ENCODE measurements around the gene NDUFB10.

The NDUFB10 gene

DNA sequence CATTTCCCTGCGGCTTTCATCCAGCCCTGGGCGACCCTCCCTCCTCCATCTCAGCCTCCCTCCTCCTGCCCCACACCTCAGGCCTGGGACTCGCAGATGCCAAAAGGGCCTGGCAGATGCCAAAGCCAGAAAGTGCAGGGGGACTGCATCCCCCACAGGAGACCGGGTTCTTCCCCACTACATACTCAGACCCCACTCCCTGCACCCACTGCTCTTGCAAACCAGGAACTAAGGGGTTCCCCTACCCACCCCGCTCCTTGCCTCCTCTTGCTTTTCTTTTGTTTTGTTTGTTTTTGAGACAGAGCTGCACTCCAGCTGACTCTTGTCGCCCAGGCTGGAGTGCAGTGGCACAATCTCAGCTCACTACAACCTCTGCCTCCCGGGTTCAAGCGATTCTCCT lies 44.4 kb upstream of the NDUFB10 start:
- Histone ChIP-seq H3K4me3 (ENCODE audit: low read depth in 1 of 2, low read length in 2 of 2) (no peak overlapping the region), H3K4me1 (ENCODE audit: insufficient read depth, low read length) (no peaks in the 10 kb centered on the region), H3K79me2 (ENCODE audit: insufficient read depth, low read length) (no peaks in the 10 kb centered on the region), H3K27me3 (ENCODE audit: insufficient read depth, low read length, poor library complexity) (no peaks in the 10 kb centered on the region), H4K20me1 (ENCODE audit: insufficient read depth, low read length) (no peaks in the 10 kb centered on the region), H3K36me3 (ENCODE audit: insufficient read depth, low read length) (no peaks in the 10 kb centered on the region), H3K9ac (ENCODE audit: low read depth, low read length) (no peak overlapping the region), H3K9me3 (ENCODE audit: insufficient read depth, low read length, severe bottlenecking) (no peaks in the 10 kb centered on the region), H3K4me2 (ENCODE audit: insufficient read depth, low read length) (no peak overlapping the region), H3K27ac (ENCODE audit: low read length) (no peak overlapping the region), H2AFZ (ENCODE audit: low read depth, low read length) (no peak overlapping the region)
- DNase-seq (no peak), ATAC-seq (ENCODE audit: insufficient read depth, low read depth) (no peak)
- TF ChIP-seq, protein P1, sequence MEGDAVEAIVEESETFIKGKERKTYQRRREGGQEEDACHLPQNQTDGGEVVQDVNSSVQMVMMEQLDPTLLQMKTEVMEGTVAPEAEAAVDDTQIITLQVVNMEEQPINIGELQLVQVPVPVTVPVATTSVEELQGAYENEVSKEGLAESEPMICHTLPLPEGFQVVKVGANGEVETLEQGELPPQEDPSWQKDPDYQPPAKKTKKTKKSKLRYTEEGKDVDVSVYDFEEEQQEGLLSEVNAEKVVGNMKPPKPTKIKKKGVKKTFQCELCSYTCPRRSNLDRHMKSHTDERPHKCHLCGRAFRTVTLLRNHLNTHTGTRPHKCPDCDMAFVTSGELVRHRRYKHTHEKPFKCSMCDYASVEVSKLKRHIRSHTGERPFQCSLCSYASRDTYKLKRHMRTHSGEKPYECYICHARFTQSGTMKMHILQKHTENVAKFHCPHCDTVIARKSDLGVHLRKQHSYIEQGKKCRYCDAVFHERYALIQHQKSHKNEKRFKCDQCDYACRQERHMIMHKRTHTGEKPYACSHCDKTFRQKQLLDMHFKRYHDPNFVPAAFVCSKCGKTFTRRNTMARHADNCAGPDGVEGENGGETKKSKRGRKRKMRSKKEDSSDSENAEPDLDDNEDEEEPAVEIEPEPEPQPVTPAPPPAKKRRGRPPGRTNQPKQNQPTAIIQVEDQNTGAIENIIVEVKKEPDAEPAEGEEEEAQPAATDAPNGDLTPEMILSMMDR (IDR thresholded peaks at IDR 0.05; ENCODE audit: borderline replicate concordance, extremely low read depth, low read length, poor library complexity, severe bottlenecking): no peak
- TF ChIP-seq EZH2 (IDR thresholded peaks at IDR 0.05; ENCODE audit: borderline replicate concordance, low read depth, low read length, severe bottlenecking): no peak

DNA sequence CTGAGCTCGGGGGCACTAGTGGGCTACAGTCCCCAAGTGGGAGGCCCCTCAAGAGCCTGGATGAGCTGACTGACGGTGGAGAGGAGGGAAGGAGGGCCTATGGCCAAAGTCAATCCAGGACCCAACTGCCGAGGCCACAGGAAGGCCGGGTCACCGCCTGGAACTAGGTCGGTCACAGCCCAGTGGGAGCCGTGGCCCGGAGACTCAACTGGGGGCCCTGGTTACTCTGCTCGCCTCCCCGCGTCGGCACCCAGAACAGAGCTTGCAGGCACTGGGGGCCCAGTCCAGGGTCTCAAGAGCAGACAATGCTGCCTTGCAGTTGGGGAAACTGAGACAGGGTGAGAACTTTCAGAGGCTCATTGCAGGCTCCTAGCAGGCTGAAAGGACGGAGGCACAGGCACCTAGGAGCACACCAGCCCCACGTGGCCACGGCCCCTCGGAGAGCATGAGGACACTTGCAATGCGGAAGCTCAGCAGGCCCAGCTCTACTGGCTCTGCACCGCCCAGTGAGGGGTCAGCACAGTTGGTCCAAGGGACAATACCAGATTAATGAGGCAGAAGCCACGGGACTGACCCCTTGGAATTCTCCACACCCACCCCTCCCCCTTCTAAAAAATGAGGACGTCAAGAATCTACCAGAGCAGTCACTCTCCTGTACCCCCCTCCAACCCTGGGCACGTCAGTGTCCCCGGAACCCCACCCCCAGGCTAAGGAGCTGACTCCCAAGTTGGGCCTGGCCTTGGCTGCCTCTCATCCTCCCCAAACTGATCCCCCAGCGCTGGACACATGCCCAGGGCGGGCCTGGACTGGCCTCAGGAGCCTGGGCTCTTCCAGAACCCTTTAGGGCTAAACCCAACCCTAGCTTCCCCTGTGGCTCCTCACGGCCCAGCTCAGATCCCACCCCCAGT lies 43.4 kb upstream of the NDUFB10 start:
- Histone ChIP-seq H3K79me2 (ENCODE audit: insufficient read depth, low read length) (no peaks in the 10 kb centered on the region), H3K9me3 (ENCODE audit: insufficient read depth, low read length, severe bottlenecking) (no peaks in the 10 kb centered on the region), H3K4me3 (ENCODE audit: low read depth in 1 of 2, low read length in 2 of 2) (no peak overlapping the region), H4K20me1 (ENCODE audit: insufficient read depth, low read length) (no peaks in the 10 kb centered on the region), H3K4me2 (ENCODE audit: insufficient read depth, low read length) (no peak overlapping the region), H3K27ac (ENCODE audit: low read length) (no peak overlapping the region), H3K27me3 (ENCODE audit: insufficient read depth, low read length, poor library complexity) (no peaks in the 10 kb centered on the region), H2AFZ (ENCODE audit: low read depth, low read length) (no peak overlapping the region), H3K9ac (ENCODE audit: low read depth, low read length) (no peak overlapping the region), H3K4me1 (ENCODE audit: insufficient read depth, low read length) (no peaks in the 10 kb centered on the region), H3K36me3 (ENCODE audit: insufficient read depth, low read length) (no peaks in the 10 kb centered on the region)
- no peak for DNase-seq
- no peak for TF ChIP-seq EZH2 (IDR thresholded peaks at IDR 0.05; ENCODE audit: borderline replicate concordance, low read depth, low read length, severe bottlenecking)
- TF ChIP-seq, protein P1 (IDR thresholded peaks at IDR 0.05; ENCODE audit: borderline replicate concordance, extremely low read depth, low read length, poor library complexity, severe bottlenecking): no peak
- no peak for ATAC-seq (ENCODE audit: insufficient read depth, low read depth)

DNA sequence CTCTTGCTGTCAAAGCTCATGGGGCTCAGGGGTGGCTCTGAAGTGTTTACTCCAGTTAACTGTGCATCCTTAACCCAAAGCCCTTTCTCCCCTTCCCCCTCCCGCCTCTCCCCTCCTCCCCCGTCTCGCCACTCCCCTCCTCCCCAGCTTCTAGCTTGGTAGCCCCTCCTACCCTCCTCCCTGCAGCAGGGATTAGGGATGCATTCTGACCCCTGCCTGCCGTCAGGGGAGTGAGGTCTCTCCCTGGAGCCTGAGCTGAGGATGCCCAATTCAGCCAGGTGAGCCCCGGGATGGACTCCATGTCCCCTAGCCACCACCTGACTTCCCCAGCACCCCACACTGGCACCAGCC lies 42.7 kb upstream of the NDUFB10 start:
- Histone ChIP-seq H3K27ac (ENCODE audit: low read length) (no peak overlapping the region), H3K36me3 (ENCODE audit: insufficient read depth, low read length) (no peaks in the 10 kb centered on the region), H3K4me1 (ENCODE audit: insufficient read depth, low read length) (no peaks in the 10 kb centered on the region), H2AFZ (ENCODE audit: low read depth, low read length) (no peak overlapping the region), H3K9ac (ENCODE audit: low read depth, low read length) (no peak overlapping the region), H3K4me3 (ENCODE audit: low read depth in 1 of 2, low read length in 2 of 2) (no peak overlapping the region), H4K20me1 (ENCODE audit: insufficient read depth, low read length) (no peaks in the 10 kb centered on the region), H3K27me3 (ENCODE audit: insufficient read depth, low read length, poor library complexity) (no peaks in the 10 kb centered on the region), H3K79me2 (ENCODE audit: insufficient read depth, low read length) (no peaks in the 10 kb centered on the region), H3K4me2 (ENCODE audit: insufficient read depth, low read length) (no peak overlapping the region), H3K9me3 (ENCODE audit: insufficient read depth, low read length, severe bottlenecking) (no peaks in the 10 kb centered on the region)
- DNase-seq (no peak), ATAC-seq (ENCODE audit: insufficient read depth, low read depth) (no peak)
- TF ChIP-seq, protein P1 (IDR thresholded peaks at IDR 0.05; ENCODE audit: borderline replicate concordance, extremely low read depth, low read length, poor library complexity, severe bottlenecking): no peak
- no peak for TF ChIP-seq EZH2 (IDR thresholded peaks at IDR 0.05; ENCODE audit: borderline replicate concordance, low read depth, low read length, severe bottlenecking)
